Measurements from ENCODE around the gene SOX9.

- TF ChIP-seq CTCF (IDR thresholded peaks at IDR 0.05), result no peak
- no peak for TF ChIP-seq POLR2A (IDR thresholded peaks at IDR 0.05)
Measured at GRCh38 chr17:72175263-72175662, 54.4 kb downstream of the SOX9 start.
